ENCODE measurements around the gene BIN1. TPM values are rescaled to one million over a fixed set of nuclear protein-coding genes. Genes with fewer than 3 reads are reported as not detected.

Gene BIN1
- total RNA-seq, 2 donors from 2014 or later = 24.9 to 30.1 TPM

GRCh38 chr2:127092901-127093516 is 13.9 kb downstream of the BIN1 start:
- peaks cover 9 to 34% of the 10 kb centered on the region in 2 donors for H3K4me1 ChIP-seq (ENCODE audit: control insufficient read depth in 1 of 2, low read depth in 2 of 2)
- no peaks in the 10 kb centered on the region for H3K36me3 ChIP-seq
- H3K27ac ChIP-seq = no peak overlapping the region
- no peaks in the 10 kb centered on the region for H3K27me3 ChIP-seq (replicated peaks; ENCODE audit: insufficient read depth)
- no peak overlapping the region for H3K4me3 ChIP-seq
- no peak for ATAC-seq (ENCODE audit: insufficient number of reproducible peaks, low FRiP score, low read depth)
- H3K9me3 ChIP-seq = no peaks in the 10 kb centered on the region
- TF ChIP-seq, protein P1, sequence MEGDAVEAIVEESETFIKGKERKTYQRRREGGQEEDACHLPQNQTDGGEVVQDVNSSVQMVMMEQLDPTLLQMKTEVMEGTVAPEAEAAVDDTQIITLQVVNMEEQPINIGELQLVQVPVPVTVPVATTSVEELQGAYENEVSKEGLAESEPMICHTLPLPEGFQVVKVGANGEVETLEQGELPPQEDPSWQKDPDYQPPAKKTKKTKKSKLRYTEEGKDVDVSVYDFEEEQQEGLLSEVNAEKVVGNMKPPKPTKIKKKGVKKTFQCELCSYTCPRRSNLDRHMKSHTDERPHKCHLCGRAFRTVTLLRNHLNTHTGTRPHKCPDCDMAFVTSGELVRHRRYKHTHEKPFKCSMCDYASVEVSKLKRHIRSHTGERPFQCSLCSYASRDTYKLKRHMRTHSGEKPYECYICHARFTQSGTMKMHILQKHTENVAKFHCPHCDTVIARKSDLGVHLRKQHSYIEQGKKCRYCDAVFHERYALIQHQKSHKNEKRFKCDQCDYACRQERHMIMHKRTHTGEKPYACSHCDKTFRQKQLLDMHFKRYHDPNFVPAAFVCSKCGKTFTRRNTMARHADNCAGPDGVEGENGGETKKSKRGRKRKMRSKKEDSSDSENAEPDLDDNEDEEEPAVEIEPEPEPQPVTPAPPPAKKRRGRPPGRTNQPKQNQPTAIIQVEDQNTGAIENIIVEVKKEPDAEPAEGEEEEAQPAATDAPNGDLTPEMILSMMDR (IDR thresholded peaks at IDR 0.05) = no peak
- no peak for DNase-seq (ENCODE audit: low spot score)

GRCh38 chr2:127092306-127092705 is 14.6 kb downstream of the BIN1 start:
- DNase-seq (ENCODE audit: low spot score) = no peak
- peaks cover 10 to 41% of the 10 kb centered on the region in 2 donors for H3K4me1 ChIP-seq (ENCODE audit: control insufficient read depth in 1 of 2, low read depth in 2 of 2)
- H3K36me3 ChIP-seq = no peaks in the 10 kb centered on the region
- ATAC-seq (ENCODE audit: insufficient number of reproducible peaks, low FRiP score, low read depth) = no peak
- no peaks in the 10 kb centered on the region for H3K27me3 ChIP-seq (replicated peaks; ENCODE audit: insufficient read depth)
- no peak overlapping the region for H3K4me3 ChIP-seq
- H3K27ac ChIP-seq = no peak overlapping the region
- TF ChIP-seq, protein P1 (IDR thresholded peaks at IDR 0.05) = no peak
- H3K9me3 ChIP-seq = no peaks in the 10 kb centered on the region

GRCh38 chr2:127091886-127092285 is 15.1 kb downstream of the BIN1 start:
- H3K4me1 ChIP-seq (ENCODE audit: control insufficient read depth in 1 of 2, low read depth in 2 of 2) = peaks cover 12 to 41% of the 10 kb centered on the region in 2 donors
- H3K27ac ChIP-seq = no peak overlapping the region
- no peaks in the 10 kb centered on the region for H3K9me3 ChIP-seq
- no peak overlapping the region for H3K4me3 ChIP-seq
- no peaks in the 10 kb centered on the region for H3K36me3 ChIP-seq
- no peak for DNase-seq (ENCODE audit: low spot score)
- no peak for ATAC-seq (ENCODE audit: insufficient number of reproducible peaks, low FRiP score, low read depth)
- TF ChIP-seq, protein P1 (IDR thresholded peaks at IDR 0.05) = no peak
- H3K27me3 ChIP-seq (replicated peaks; ENCODE audit: insufficient read depth) = no peaks in the 10 kb centered on the region

DNA sequence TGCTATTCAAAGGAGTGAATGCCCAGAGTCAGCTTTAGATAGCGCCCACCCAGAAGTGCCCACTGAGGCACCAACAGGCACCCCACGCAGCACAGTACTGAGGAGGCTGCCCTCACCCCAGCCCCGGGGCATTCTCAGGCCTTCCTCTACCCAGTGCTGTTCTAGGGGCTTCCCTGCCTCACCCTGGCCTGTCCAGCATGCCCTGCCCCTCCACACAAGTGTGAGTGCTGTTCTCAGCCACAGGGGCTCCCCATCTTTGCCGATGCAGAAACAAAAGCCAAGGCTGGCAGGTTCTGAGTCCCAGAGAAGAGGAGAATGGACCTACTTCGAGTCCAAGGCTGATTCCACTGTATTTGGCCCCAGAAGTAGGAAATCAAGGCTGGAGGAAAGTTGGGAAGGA is 15.8 kb downstream of the BIN1 start:
- Histone ChIP-seq H3K36me3 (no peaks in the 10 kb centered on the region), H3K4me3 (no peak overlapping the region), H3K27ac (no peak overlapping the region), H3K4me1 (ENCODE audit: control insufficient read depth in 1 of 2, low read depth in 2 of 2) (peaks cover 12 to 37% of the 10 kb centered on the region in 2 donors), H3K27me3 (replicated peaks; ENCODE audit: insufficient read depth) (no peaks in the 10 kb centered on the region), H3K9me3 (no peaks in the 10 kb centered on the region)
- DNase-seq (ENCODE audit: low spot score) (no peak), ATAC-seq (ENCODE audit: insufficient number of reproducible peaks, low FRiP score, low read depth) (no peak)
- TF ChIP-seq, protein P1 (IDR thresholded peaks at IDR 0.05) = no peak

DNA sequence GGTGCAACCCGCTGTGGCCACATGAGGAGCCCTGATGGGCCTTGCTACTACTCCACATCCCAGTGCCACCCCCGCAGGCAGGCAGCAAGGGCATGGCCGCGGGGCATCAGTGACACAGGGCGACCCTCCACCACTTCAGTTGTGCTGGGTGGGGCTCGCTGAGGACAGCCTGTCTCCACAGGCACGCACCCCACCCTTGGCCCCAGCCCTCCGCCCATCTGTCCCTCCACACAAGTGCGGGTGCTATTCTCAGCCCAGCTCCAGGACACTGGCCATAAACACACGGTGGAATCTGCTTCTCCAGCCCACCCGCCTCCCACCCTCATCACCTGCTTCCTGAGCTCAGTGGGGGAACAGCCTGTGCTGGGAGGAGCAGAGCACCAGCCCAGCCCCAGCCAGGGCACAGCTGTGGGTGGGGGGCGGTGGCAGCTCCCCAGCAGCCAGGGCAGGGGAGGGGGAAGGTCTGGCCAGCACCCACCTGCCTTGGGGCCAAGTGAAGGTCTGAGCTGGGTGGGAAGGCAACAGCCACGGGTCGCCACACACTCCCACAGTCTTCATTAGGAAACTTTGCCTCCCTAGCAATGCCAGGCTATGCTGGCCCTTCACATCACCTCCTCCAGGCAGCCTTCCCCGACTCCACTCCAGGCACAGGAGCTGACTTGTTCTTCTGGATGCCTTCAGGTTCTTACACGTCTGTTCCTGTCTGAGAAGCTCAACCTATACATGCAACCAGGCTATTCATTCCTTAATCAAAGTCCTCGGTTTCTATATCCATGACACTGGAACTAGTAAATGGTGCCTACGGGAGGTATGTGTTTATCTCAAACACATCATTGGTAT is 16.5 kb downstream of the BIN1 start:
- Histone ChIP-seq H3K9me3 (no peaks in the 10 kb centered on the region), H3K36me3 (no peaks in the 10 kb centered on the region), H3K27me3 (replicated peaks; ENCODE audit: insufficient read depth) (no peaks in the 10 kb centered on the region), H3K4me3 (no peak overlapping the region), H3K4me1 (ENCODE audit: control insufficient read depth in 1 of 2, low read depth in 2 of 2) (peaks cover 12 to 31% of the 10 kb centered on the region in 2 donors), H3K27ac (no peak overlapping the region)
- TF ChIP-seq, protein P1 (IDR thresholded peaks at IDR 0.05) = no peak
- no peak for DNase-seq (ENCODE audit: low spot score)
- no peak for ATAC-seq (ENCODE audit: insufficient number of reproducible peaks, low FRiP score, low read depth)
